Natural killer cell (primary cell): ENCODE data around the gene PSMA2. TPM values are rescaled to one million over a fixed set of nuclear protein-coding genes. Genes with fewer than 3 reads are reported as not detected.

Source experiments
- ATAC-seq, 3 donors: fragments of 150-1000 bp in 2 of 3; fragments of 200-7000 bp in 1 of 3; cut with Tn5 transposase; 1 replicate in 1 of 3; 2 replicates in 2 of 3; pipeline ENCODE4 v1.10.0; 2021; ENCODE audit warnings: mild to moderate bottlenecking in 2 of 3, moderate library complexity in 2 of 3
- DNase-seq, 2 donors: peaks; one replicate each; pipeline versions ENCODE4 v3.0.0 to v3.0.0-alpha.2; 2013 to 2021; ENCODE audit warnings: mixed read lengths in 1 of 2
- H3K27ac ChIP-seq: one replicate; pipeline ENCODE4 v1.5.1; 2013; ENCODE audit warnings: mild to moderate bottlenecking, low read length
- H3K27me3 ChIP-seq: one replicate; pipeline ENCODE4 v1.6.1; 2013; ENCODE audit warnings: low read length; ENCODE audit not compliant: control insufficient read depth, insufficient read depth
- H3K36me3 ChIP-seq: one replicate; pipeline ENCODE4 v1.6.1; 2013; ENCODE audit warnings: low read length; ENCODE audit not compliant: control insufficient read depth, insufficient read depth
- H3K4me1 ChIP-seq: one replicate; pipeline ENCODE4 v1.6.1; 2013; ENCODE audit warnings: low read length; ENCODE audit not compliant: control insufficient read depth, insufficient read depth
- H3K4me3 ChIP-seq: one replicate; pipeline ENCODE4 v1.5.1; 2013; ENCODE audit warnings: low read length
- H3K9me3 ChIP-seq: one replicate; pipeline ENCODE4 v1.6.1; 2013; ENCODE audit warnings: low read length; ENCODE audit not compliant: control insufficient read depth, insufficient read depth
- H3K27ac Mint-ChIP-seq, 2 donors: one replicate each; pipeline ENCODE4 v1.8.0; 2022; ENCODE audit warnings: mild to moderate bottlenecking in 2 of 2, mixed read lengths in 2 of 2, moderate library complexity in 1 of 2
- H3K27me3 Mint-ChIP-seq, 2 donors: one replicate each; pipeline ENCODE4 v1.8.0; 2022; ENCODE audit warnings: low read depth in 2 of 2, mixed read lengths in 2 of 2
- H3K36me3 Mint-ChIP-seq: one replicate; pipeline ENCODE4 v1.8.0; 2022; ENCODE audit warnings: mixed read lengths
- H3K4me1 Mint-ChIP-seq, 2 donors: one replicate each; pipeline ENCODE4 v1.8.0; 2022; ENCODE audit warnings: mixed read lengths in 2 of 2
- H3K4me3 Mint-ChIP-seq: one replicate; pipeline ENCODE4 v1.8.0; 2022; ENCODE audit warnings: mild to moderate bottlenecking, moderate library complexity, mixed read lengths
- H3K9me3 Mint-ChIP-seq, 2 donors: one replicate each; pipeline ENCODE4 v1.8.0; 2022; ENCODE audit warnings: mixed read lengths in 2 of 2
- CTCF ChIP-seq: fragments of 200-600 bp; IDR thresholded peaks from one replicate; pipeline ENCODE4 v1.8.0; 2022; ENCODE audit warnings: antibody characterized with exemption
- WGBS: methylation state at CpG from one replicate; pipeline ENCODE4 v1.1.7; 2013; ENCODE audit warnings: missing lambda C conversion rate; ENCODE audit not compliant: insufficient coverage; 5-methylcytosine and 5-hydroxymethylcytosine counted together
- intact Hi-C: fragments of 100-400 bp; cut with micrococcal nuclease; formaldehyde crosslinking; loops from one replicate; pipeline ENCODE4 v1.14.2; 2022
- total RNA-seq, 4 donors: library from RNA; stranded (reverse); fragments of 120-200 nt in 1 of 4; gene quantifications; one replicate each; pipeline versions ENCODE4 v1.2.3 to v1.2.4, GENCODE V29; 2013 to 2022

PSMA2 gene
- 10 to 100 TPM; 46.5 to 55.6 (median 48.3) TPM for total RNA-seq
- 88.0 TPM for total RNA-seq (2013)

GRCh38 chr7:42931834-42932651 is at the start of gene PSMA2, which contains the start of gene MRPL32:
TSS of gene PSMA2 (minus strand) at chr7:42932174. CDS start at chr7:42932158, 16 bp downstream.
TSS of gene MRPL32 (plus strand) at chr7:42932376. CDS start at chr7:42932387, 11 bp downstream.
- H3K27me3 ChIP-seq: no peaks in the 10 kb centered on the region
- Mint-ChIP-seq H3K9me3 (no peaks in the 10 kb centered on the region), H3K27me3 (no peaks in the 10 kb centered on the region), H3K4me1 (peaks cover 36 to 54% of the 10 kb centered on the region in 2 donors), H3K27ac (peak within 1 kb of the TSS; percentile 98 to 99), H3K4me3 (peak within 1 kb of the TSS; percentile 100), H3K36me3 (peaks cover 8% of the 10 kb centered on the region)
- peak within 1 kb of the TSS; percentile 88 for H3K4me3 ChIP-seq
- H3K4me1 ChIP-seq: peaks cover 16% of the 10 kb centered on the region
- WGBS: 0% methylated on average over 56 of the region's 56 CpGs
- H3K36me3 ChIP-seq: peaks cover 19% of the 10 kb centered on the region
- peak within 1 kb of the TSS; percentile 91 for H3K27ac ChIP-seq
- no peak for TF ChIP-seq CTCF
- intact Hi-C loops: loop anchor here (1.0 kb wide), 1 partner anchor 21 kb away; no protein-coding TSS in a partner anchor
- ATAC-seq (peak; percentile 98 to 100 (median 99)), DNase-seq (peak; percentile 89 to 98)
- H3K9me3 ChIP-seq: no peaks in the 10 kb centered on the region

GRCh38 chr7:42981601-42982000 is 49.6 kb upstream of the PSMA2 start:
- WGBS: 80% methylated on average over 1 of the region's 1 CpG
- no peak for ATAC-seq
- intact Hi-C loops: no loop called here
- no peak for TF ChIP-seq CTCF
- Mint-ChIP-seq H3K4me1 (no peaks in the 10 kb centered on the region), H3K36me3 (no peaks in the 10 kb centered on the region), H3K27ac (no peak overlapping the region), H3K27me3 (peaks cover 15 to 18% of the 10 kb centered on the region in 2 donors), H3K4me3 (no peak overlapping the region), H3K9me3 (peaks cover 0 to 4% of the 10 kb centered on the region in 2 donors)
- DNase-seq: no peak
- H3K36me3 ChIP-seq: no peaks in the 10 kb centered on the region
- no peak overlapping the region for H3K27ac ChIP-seq
- H3K27me3 ChIP-seq: no peaks in the 10 kb centered on the region
- H3K9me3 ChIP-seq: no peaks in the 10 kb centered on the region
- no peaks in the 10 kb centered on the region for H3K4me1 ChIP-seq
- H3K4me3 ChIP-seq: no peak overlapping the region

GRCh38 chr7:42980514-42980913 is 48.5 kb upstream of the PSMA2 start:
- intact Hi-C loops: no loop called here
- WGBS: 88% methylated on average over 3 of the region's 3 CpGs
- ATAC-seq (no peak), DNase-seq (no peak)
- H3K27ac Mint-ChIP-seq: no peak overlapping the region
- Histone ChIP-seq H3K9me3 (no peaks in the 10 kb centered on the region), H3K36me3 (no peaks in the 10 kb centered on the region), H3K4me3 (no peak overlapping the region), H3K27me3 (no peaks in the 10 kb centered on the region), H3K27ac (no peak overlapping the region), H3K4me1 (no peaks in the 10 kb centered on the region)
- no peaks in the 10 kb centered on the region for H3K4me1 Mint-ChIP-seq
- TF ChIP-seq CTCF: no peak
- H3K9me3 Mint-ChIP-seq: peaks cover 0 to 2% of the 10 kb centered on the region in 2 donors
- no peak overlapping the region for H3K4me3 Mint-ChIP-seq
- H3K27me3 Mint-ChIP-seq: peaks cover 15 to 18% of the 10 kb centered on the region in 2 donors
- H3K36me3 Mint-ChIP-seq: no peaks in the 10 kb centered on the region
